Measurements from ENCODE around the gene MCTP2. TPM values are rescaled to one million over a fixed set of nuclear protein-coding genes. Genes with fewer than 3 reads are reported as not detected.

MCTP2 gene
- total RNA-seq (2014; rRNA removed; shearing (Covaris generic)): not detected in 2 replicates

- no peak for DNase-seq (ENCODE audit: low spot score)
These were observed at the start of gene MCTP2 for GRCh38 chr15:94230883-94231722. Gene MCTP2, plus strand, starts transcription at chr15:94231561. Its CDS starts 66,705 bp downstream, at chr15:94298266.

- DNase-seq (ENCODE audit: low spot score): no peak
These were observed 48.5 kb upstream of the MCTP2 start for GRCh38 chr15:94182883-94183282.

GRCh38 chr15:94185547-94186236 lies 45.7 kb upstream of the MCTP2 start:
- DNase-seq (ENCODE audit: low spot score): no peak

- no peak for DNase-seq (ENCODE audit: low spot score)
These were observed 44.5 kb upstream of the MCTP2 start for GRCh38 chr15:94186770-94187331.

- DNase-seq (ENCODE audit: low spot score): no peak
These were observed 37.5 kb upstream of the MCTP2 start for GRCh38 chr15:94193906-94194305.

- DNase-seq (ENCODE audit: low spot score): peak; percentile 8
These were observed 34.8 kb upstream of the MCTP2 start for GRCh38 chr15:94196531-94196930.

GRCh38 chr15:94198633-94199032 lies 32.7 kb upstream of the MCTP2 start:
- no peak for DNase-seq (ENCODE audit: low spot score)

- DNase-seq (ENCODE audit: low spot score): no peak
These were observed 31.6 kb upstream of the MCTP2 start for GRCh38 chr15:94199725-94200124.

- no peak for DNase-seq (ENCODE audit: low spot score)
These were observed 28.1 kb upstream of the MCTP2 start for GRCh38 chr15:94203306-94203705.

- peak; percentile 16 for DNase-seq (ENCODE audit: low spot score)
These were observed 26.0 kb upstream of the MCTP2 start for GRCh38 chr15:94205366-94205765.

- DNase-seq (ENCODE audit: low spot score): peak; percentile 58
These were observed 24.7 kb upstream of the MCTP2 start for GRCh38 chr15:94206463-94207167.

- no peak for DNase-seq (ENCODE audit: low spot score)
These were observed 19.1 kb upstream of the MCTP2 start for GRCh38 chr15:94212291-94212690.

- no peak for DNase-seq (ENCODE audit: low spot score)
These were observed 5.7 kb upstream of the MCTP2 start for GRCh38 chr15:94225616-94226015.

GRCh38 chr15:94228611-94229010 lies 2.8 kb upstream of the MCTP2 start:
- no peak for DNase-seq (ENCODE audit: low spot score)

GRCh38 chr15:94229591-94230369 lies 1.6 kb upstream of the MCTP2 start:
- DNase-seq (ENCODE audit: low spot score): no peak

GRCh38 chr15:94230431-94230882 lies 904 bp upstream of the MCTP2 start:
- no peak for DNase-seq (ENCODE audit: low spot score)

- DNase-seq (ENCODE audit: low spot score): no peak
These were observed 535 bp downstream of the MCTP2 start for GRCh38 chr15:94231723-94232468.

- DNase-seq (ENCODE audit: low spot score): no peak
These were observed 2.1 kb downstream of the MCTP2 start for GRCh38 chr15:94233441-94233840.

GRCh38 chr15:94234300-94234699 lies 2.9 kb downstream of the MCTP2 start:
- no peak for DNase-seq (ENCODE audit: low spot score)

- no peak for DNase-seq (ENCODE audit: low spot score)
These were observed 3.7 kb downstream of the MCTP2 start for GRCh38 chr15:94235041-94235440.

Measured in A172 (cell line).